ENCODE data around the gene SLC38A8. TPM values are rescaled to one million over a fixed set of nuclear protein-coding genes. Genes with fewer than 3 reads are reported as not detected.

The SLC38A8 gene
- total RNA-seq, 1 experiment from 2014 or later, result 0.35 TPM

GRCh38 chr16:83996481-83997252 lies 45.9 kb downstream of the SLC38A8 start:
- Histone ChIP-seq H2BK20ac (ENCODE audit: low read depth, low read length, poor library complexity, severe bottlenecking) (no peak overlapping the region), H3K79me2 (ENCODE audit: insufficient read depth, low read length) (no peaks in the 10 kb centered on the region), H2AK5ac (ENCODE audit: insufficient read length, low read length) (no peak overlapping the region), H4K20me1 (ENCODE audit: control insufficient read depth, insufficient read depth, insufficient read length) (no peaks in the 10 kb centered on the region), H3K9ac (ENCODE audit: extremely low read depth, insufficient read length, low read length) (no peak overlapping the region), H2BK12ac (ENCODE audit: insufficient read length, low read depth, low read length) (no peak overlapping the region), H3K4me1 (ENCODE audit: insufficient read depth, low read length) (no peaks in the 10 kb centered on the region), H3K27ac (ENCODE audit: insufficient read length, low read depth, low read length) (no peak overlapping the region), H2AFZ (ENCODE audit: low read length) (no peak overlapping the region), H4K5ac (ENCODE audit: insufficient read length, low read depth, low read length) (no peak overlapping the region), H4K91ac (ENCODE audit: insufficient read length, low read depth, low read length) (no peak overlapping the region), H3T11ph (ENCODE audit: low read length) (no peak overlapping the region), H3K23ac (ENCODE audit: insufficient read length, low read depth, low read length) (no peak overlapping the region), H3K79me1 (ENCODE audit: insufficient read depth, low read depth, low read length, poor library complexity, severe bottlenecking) (no peaks in the 10 kb centered on the region), H3K14ac (ENCODE audit: insufficient read depth, low read length) (peak overlapping the region; percentile 16; the same call in 1 of the 2 replicates), H3K27me3 (ENCODE audit: insufficient read depth, low read length) (no peaks in the 10 kb centered on the region), H3K9me3 (ENCODE audit: control insufficient read depth, low read depth, low read length) (no peaks in the 10 kb centered on the region), H2BK5ac (ENCODE audit: insufficient read length, low read length) (no peak overlapping the region), H3K56ac (ENCODE audit: insufficient read length, low read depth, low read length) (no peak overlapping the region), H3K4me2 (ENCODE audit: insufficient read depth, insufficient read length, low read length) (no peak overlapping the region), H2BK15ac (ENCODE audit: low read depth, low read length) (no peak overlapping the region), H3K18ac (ENCODE audit: insufficient read length, low read depth, low read length) (no peak overlapping the region), H2BK120ac (ENCODE audit: low read depth, low read length, poor library complexity, severe bottlenecking) (no peak overlapping the region), H4K8ac (replicated peaks; ENCODE audit: insufficient read length, low read depth, low read length) (no peak overlapping the region), H3K4ac (ENCODE audit: low read depth, low read length) (no peak overlapping the region), H3K23me2 (ENCODE audit: insufficient read length, low read depth, low read length, poor library complexity, severe bottlenecking) (no peaks in the 10 kb centered on the region)
- Mint-ChIP-seq H3K36me3 (ENCODE audit: insufficient read depth in 1 of 3, low read depth in 3 of 3) (peaks cover 0 to 15% (median 2%) of the 10 kb centered on the region in 3 experiments; a peak in 5 of 7 replicates), H3K4me3 (no peak overlapping the region), H3K27me3 (ENCODE audit: low read depth) (no peaks in the 10 kb centered on the region; the same call in none of the 2 replicates), H3K9me3 (no peaks in the 10 kb centered on the region), H3K4me1 (peaks cover 11 to 38% of the 10 kb centered on the region in 2 experiments), H3K27ac (no peak overlapping the region)
- peak; percentile 40; the same call in 2 of the 3 replicates for TF ChIP-seq CTCF (conservative IDR thresholded peaks at IDR 0.05)
- WGBS (ENCODE audit: extremely low coverage, insufficient read length, low lambda C conversion rate), result no CpG with 5 or more reads among the region's 15 CpGs
- no peak for DNase-seq
